Measurements from ENCODE around the gene KAZALD1. TPM values are rescaled to one million over a fixed set of nuclear protein-coding genes. Genes with fewer than 3 reads are reported as not detected.
A peak's percentile ranks its signal among the peaks of the same experiment; 100 is the strongest.

Gene KAZALD1
- total and polyA plus RNA-seq, 10 of the 15 experiments (the other 5 are each of a cell fraction or from before 2014, with no cell fraction given) = 0.10 to 4.3 (median 1.9) TPM

DNA sequence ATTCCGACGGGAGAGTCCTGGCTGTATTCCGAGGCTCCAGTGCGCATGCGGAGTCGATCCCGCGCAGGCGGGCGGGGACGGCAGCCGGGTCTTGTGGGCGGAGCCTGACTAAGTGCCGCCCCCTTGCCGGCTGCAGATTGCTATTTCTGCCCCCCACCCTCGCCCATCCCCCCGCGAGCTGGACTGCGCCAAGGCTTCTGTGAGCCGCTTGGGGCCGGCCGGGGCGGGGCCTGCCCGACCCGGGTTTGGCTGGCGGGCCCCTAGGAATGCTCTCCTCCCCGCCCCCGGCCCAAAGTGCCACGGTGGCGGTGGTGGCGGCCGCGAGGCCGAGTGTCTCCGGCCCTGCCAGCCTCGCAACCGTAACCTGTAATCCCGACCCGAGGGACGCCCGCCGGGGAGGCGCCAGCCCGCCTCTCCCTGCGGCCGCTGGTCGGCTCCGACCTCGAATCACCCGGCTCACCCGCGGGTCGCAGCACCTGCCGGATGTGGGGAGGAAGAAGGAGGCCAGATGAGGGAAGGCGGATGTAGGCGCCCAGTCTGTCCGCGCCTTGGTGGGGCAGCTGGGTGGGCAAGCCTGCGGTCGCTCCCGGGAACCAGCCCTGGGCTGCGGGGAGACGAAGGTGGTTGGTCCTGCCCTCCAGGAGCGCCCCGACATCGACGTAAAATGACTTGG is 702 bp upstream of the KAZALD1 start (continued):
- TF ChIP-seq SMARCA5 (IDR thresholded peaks at IDR 0.05) = no peak
- TF ChIP-seq NFYB (IDR thresholded peaks at IDR 0.05; ENCODE audit: insufficient read depth, low read depth, low read length) = no peak
- no peak for TF ChIP-seq SUZ12 (IDR thresholded peaks at IDR 0.05; ENCODE audit: unreplicated experiment)
- TF ChIP-seq CHD1 (IDR thresholded peaks at IDR 0.05; ENCODE audit: low read depth, low read length) = no peak
- TF ChIP-seq, protein P1, sequence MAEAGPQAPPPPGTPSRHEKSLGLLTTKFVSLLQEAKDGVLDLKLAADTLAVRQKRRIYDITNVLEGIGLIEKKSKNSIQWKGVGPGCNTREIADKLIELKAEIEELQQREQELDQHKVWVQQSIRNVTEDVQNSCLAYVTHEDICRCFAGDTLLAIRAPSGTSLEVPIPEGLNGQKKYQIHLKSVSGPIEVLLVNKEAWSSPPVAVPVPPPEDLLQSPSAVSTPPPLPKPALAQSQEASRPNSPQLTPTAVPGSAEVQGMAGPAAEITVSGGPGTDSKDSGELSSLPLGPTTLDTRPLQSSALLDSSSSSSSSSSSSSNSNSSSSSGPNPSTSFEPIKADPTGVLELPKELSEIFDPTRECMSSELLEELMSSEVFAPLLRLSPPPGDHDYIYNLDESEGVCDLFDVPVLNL (IDR thresholded peaks at IDR 0.05; ENCODE audit: low read depth, low read length) = no peak
- TF ChIP-seq, protein P2, sequence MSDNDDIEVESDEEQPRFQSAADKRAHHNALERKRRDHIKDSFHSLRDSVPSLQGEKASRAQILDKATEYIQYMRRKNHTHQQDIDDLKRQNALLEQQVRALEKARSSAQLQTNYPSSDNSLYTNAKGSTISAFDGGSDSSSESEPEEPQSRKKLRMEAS (IDR thresholded peaks at IDR 0.05; ENCODE audit: low read depth, low read length) = no peak; the same call in 1 of the 2 replicates
- TF ChIP-seq ZSCAN29 (IDR thresholded peaks at IDR 0.05) = no peak
- TF ChIP-seq GATAD2B (conservative IDR thresholded peaks at IDR 0.05; ENCODE audit: low read depth) = peak; percentile 97
- no peak for TF ChIP-seq IRF4 (IDR thresholded peaks at IDR 0.05; ENCODE audit: low read depth, low read length)
- no peak for TF ChIP-seq BMI1 (IDR thresholded peaks at IDR 0.05; ENCODE audit: borderline replicate concordance)
- TF ChIP-seq YBX1 (IDR thresholded peaks at IDR 0.05) = no peak
- TF ChIP-seq, protein P3, sequence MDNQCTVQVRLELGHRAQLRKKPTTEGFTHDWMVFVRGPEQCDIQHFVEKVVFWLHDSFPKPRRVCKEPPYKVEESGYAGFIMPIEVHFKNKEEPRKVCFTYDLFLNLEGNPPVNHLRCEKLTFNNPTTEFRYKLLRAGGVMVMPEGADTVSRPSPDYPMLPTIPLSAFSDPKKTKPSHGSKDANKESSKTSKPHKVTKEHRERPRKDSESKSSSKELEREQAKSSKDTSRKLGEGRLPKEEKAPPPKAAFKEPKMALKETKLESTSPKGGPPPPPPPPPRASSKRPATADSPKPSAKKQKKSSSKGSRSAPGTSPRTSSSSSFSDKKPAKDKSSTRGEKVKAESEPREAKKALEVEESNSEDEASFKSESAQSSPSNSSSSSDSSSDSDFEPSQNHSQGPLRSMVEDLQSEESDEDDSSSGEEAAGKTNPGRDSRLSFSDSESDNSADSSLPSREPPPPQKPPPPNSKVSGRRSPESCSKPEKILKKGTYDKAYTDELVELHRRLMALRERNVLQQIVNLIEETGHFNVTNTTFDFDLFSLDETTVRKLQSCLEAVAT (IDR thresholded peaks at IDR 0.05) = no peak
- no peak for TF ChIP-seq ZZZ3 (IDR thresholded peaks at IDR 0.05; ENCODE audit: control insufficient read depth, insufficient read length, low read depth)
- peak; percentile 46 to 69; a peak in 3 of 4 replicates for TF ChIP-seq IKZF2 (IDR thresholded peaks at IDR 0.05)
- TF ChIP-seq, protein P4, sequence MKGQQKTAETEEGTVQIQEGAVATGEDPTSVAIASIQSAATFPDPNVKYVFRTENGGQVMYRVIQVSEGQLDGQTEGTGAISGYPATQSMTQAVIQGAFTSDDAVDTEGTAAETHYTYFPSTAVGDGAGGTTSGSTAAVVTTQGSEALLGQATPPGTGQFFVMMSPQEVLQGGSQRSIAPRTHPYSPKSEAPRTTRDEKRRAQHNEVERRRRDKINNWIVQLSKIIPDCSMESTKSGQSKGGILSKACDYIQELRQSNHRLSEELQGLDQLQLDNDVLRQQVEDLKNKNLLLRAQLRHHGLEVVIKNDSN (IDR thresholded peaks at IDR 0.05; ENCODE audit: borderline replicate concordance, extremely low read length, insufficient read depth, low read depth, low read length) = no peak
- no peak for TF ChIP-seq PAX8 (IDR thresholded peaks at IDR 0.05)
- TF ChIP-seq, protein P5, sequence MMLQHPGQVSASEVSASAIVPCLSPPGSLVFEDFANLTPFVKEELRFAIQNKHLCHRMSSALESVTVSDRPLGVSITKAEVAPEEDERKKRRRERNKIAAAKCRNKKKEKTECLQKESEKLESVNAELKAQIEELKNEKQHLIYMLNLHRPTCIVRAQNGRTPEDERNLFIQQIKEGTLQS (IDR thresholded peaks at IDR 0.05; ENCODE audit: borderline replicate concordance, extremely low read depth, low read depth, low read length) = no peak
- TF ChIP-seq, protein P6, sequence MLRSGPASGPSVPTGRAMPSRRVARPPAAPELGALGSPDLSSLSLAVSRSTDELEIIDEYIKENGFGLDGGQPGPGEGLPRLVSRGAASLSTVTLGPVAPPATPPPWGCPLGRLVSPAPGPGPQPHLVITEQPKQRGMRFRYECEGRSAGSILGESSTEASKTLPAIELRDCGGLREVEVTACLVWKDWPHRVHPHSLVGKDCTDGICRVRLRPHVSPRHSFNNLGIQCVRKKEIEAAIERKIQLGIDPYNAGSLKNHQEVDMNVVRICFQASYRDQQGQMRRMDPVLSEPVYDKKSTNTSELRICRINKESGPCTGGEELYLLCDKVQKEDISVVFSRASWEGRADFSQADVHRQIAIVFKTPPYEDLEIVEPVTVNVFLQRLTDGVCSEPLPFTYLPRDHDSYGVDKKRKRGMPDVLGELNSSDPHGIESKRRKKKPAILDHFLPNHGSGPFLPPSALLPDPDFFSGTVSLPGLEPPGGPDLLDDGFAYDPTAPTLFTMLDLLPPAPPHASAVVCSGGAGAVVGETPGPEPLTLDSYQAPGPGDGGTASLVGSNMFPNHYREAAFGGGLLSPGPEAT (IDR thresholded peaks at IDR 0.05; ENCODE audit: low read depth) = peak; percentile 38; the same call in 1 of the 2 replicates
- peak in 1 of 2 experiments; percentile 41; a peak in 1 of 3 replicates for TF ChIP-seq EGR1 (IDR thresholded peaks at IDR 0.05; ENCODE audit: borderline replicate concordance in 1 of 2, low read depth in 2 of 2, low read length in 2 of 2)
- TF ChIP-seq RCOR1 (conservative IDR thresholded peaks at IDR 0.05; ENCODE audit: low read depth, low read length) = no peak
- TF ChIP-seq, protein P7, sequence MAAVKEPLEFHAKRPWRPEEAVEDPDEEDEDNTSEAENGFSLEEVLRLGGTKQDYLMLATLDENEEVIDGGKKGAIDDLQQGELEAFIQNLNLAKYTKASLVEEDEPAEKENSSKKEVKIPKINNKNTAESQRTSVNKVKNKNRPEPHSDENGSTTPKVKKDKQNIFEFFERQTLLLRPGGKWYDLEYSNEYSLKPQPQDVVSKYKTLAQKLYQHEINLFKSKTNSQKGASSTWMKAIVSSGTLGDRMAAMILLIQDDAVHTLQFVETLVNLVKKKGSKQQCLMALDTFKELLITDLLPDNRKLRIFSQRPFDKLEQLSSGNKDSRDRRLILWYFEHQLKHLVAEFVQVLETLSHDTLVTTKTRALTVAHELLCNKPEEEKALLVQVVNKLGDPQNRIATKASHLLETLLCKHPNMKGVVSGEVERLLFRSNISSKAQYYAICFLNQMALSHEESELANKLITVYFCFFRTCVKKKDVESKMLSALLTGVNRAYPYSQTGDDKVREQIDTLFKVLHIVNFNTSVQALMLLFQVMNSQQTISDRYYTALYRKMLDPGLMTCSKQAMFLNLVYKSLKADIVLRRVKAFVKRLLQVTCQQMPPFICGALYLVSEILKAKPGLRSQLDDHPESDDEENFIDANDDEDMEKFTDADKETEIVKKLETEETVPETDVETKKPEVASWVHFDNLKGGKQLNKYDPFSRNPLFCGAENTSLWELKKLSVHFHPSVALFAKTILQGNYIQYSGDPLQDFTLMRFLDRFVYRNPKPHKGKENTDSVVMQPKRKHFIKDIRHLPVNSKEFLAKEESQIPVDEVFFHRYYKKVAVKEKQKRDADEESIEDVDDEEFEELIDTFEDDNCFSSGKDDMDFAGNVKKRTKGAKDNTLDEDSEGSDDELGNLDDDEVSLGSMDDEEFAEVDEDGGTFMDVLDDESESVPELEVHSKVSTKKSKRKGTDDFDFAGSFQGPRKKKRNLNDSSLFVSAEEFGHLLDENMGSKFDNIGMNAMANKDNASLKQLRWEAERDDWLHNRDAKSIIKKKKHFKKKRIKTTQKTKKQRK (IDR thresholded peaks at IDR 0.05; ENCODE audit: low read depth, low read length) = no peak

Measured in GM12878 (cell line).